ENCODE data around the gene FBXO21.

The FBXO21 gene

DNA sequence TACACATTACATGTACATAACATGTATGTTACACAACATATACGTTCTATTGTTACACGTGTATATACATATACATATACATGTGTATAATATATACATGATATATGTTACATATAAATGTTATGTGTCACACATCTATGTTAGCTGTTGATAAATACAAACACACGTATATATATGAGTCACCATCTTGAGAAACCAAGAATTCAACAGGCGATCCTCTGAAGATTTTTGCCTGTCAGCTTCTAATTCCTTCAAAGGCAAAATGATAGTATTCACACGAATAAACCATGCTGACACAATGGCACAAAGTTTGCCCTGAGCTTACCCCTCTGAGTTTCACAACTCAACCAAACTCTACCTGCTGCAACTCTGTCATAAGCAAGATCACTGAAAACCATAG lies 60.9 kb downstream of the FBXO21 start:
- TF ChIP-seq, protein P1, sequence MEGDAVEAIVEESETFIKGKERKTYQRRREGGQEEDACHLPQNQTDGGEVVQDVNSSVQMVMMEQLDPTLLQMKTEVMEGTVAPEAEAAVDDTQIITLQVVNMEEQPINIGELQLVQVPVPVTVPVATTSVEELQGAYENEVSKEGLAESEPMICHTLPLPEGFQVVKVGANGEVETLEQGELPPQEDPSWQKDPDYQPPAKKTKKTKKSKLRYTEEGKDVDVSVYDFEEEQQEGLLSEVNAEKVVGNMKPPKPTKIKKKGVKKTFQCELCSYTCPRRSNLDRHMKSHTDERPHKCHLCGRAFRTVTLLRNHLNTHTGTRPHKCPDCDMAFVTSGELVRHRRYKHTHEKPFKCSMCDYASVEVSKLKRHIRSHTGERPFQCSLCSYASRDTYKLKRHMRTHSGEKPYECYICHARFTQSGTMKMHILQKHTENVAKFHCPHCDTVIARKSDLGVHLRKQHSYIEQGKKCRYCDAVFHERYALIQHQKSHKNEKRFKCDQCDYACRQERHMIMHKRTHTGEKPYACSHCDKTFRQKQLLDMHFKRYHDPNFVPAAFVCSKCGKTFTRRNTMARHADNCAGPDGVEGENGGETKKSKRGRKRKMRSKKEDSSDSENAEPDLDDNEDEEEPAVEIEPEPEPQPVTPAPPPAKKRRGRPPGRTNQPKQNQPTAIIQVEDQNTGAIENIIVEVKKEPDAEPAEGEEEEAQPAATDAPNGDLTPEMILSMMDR (conservative IDR thresholded peaks at IDR 0.05; ENCODE audit: control insufficient read depth, insufficient read depth, low read depth, low read length): no peak
- DNase-seq (ENCODE audit: low read depth): no peak

GRCh38 chr12:117127933-117128823 lies 62.1 kb downstream of the FBXO21 start:
- TF ChIP-seq, protein P1 (conservative IDR thresholded peaks at IDR 0.05; ENCODE audit: control insufficient read depth, insufficient read depth, low read depth, low read length): no peak
- peak; percentile 13 for DNase-seq (ENCODE audit: low read depth)
- no peak overlapping the region for H3K4me3 ChIP-seq (ENCODE audit: control insufficient read depth, low read depth, low read length)

More for the DNA sequence above, 60.9 kb downstream of the FBXO21 start:
- H3K4me3 ChIP-seq (ENCODE audit: control insufficient read depth, low read depth, low read length): no peak overlapping the region

GRCh38 chr12:117126335-117126734 lies 63.9 kb downstream of the FBXO21 start:
- TF ChIP-seq, protein P1 (conservative IDR thresholded peaks at IDR 0.05; ENCODE audit: control insufficient read depth, insufficient read depth, low read depth, low read length): no peak
- DNase-seq (ENCODE audit: low read depth): no peak

GRCh38 chr12:117125767-117126166 lies 64.5 kb downstream of the FBXO21 start:
- TF ChIP-seq, protein P1 (conservative IDR thresholded peaks at IDR 0.05; ENCODE audit: control insufficient read depth, insufficient read depth, low read depth, low read length): no peak
- no peak overlapping the region for H3K4me3 ChIP-seq (ENCODE audit: control insufficient read depth, low read depth, low read length)
- no peak for DNase-seq (ENCODE audit: low read depth)

More at GRCh38 chr12:117126335-117126734, 63.9 kb downstream of the FBXO21 start:
- H3K4me3 ChIP-seq (ENCODE audit: control insufficient read depth, low read depth, low read length): no peak overlapping the region

DNA sequence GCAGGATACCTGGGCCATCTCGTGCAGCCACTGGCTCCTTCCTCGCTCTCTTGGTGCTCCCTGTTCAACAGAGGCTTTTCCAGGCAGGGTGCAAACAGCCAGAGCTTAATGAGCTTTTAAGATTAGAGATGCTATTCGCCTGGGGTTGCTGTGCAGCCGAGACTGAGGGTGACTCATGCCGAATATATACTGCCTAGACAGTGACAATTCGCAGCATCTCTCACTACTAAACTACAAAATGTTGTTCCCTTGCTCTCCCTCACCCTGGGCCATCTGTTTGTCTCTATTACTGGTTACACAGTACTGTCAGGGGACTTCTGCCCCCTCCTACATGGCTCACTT lies 65.0 kb downstream of the FBXO21 start:
- TF ChIP-seq, protein P1 (conservative IDR thresholded peaks at IDR 0.05; ENCODE audit: control insufficient read depth, insufficient read depth, low read depth, low read length): no peak
- no peak overlapping the region for H3K4me3 ChIP-seq (ENCODE audit: control insufficient read depth, low read depth, low read length)
- no peak for DNase-seq (ENCODE audit: low read depth)

DNA sequence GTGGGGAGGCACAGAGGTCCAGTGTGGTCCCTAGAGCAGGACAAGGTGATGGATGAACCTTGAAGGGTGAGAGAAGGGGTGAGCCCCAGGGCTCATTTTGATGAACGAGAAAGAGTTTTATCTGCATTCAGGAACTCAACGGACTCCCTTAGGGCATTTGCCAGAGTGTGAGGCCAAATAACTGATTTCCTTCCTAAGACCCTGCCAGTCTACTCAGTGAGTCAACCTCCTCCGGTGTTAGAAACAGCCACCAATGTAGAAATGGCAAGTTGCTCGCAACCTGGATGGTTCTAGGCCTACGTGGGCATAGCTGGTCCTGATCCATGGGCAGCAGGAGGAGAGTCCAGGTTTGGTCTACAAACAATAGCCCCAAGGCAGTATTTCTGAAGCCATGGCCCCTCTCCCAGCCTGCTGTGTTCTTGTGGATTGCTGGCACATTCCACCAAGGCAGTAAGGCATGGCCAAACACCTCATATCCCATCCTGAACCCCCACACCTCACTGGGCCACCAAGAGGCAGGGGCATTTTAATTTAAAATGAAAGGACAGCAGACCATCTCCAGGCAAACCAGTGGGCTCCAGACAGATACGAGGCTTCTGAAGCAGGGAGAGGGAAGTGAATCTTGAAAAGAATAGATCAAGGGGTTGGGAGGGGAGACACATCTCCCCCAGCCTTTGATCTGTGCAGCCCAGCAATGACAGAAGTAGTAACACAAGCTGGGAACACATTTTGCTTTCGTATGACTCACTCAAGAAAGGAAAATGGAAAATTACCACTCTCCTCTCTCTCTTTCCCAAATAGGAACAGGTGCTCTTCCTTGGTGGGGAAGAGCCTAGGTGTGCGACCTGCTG lies 65.6 kb downstream of the FBXO21 start:
- H3K4me3 ChIP-seq (ENCODE audit: control insufficient read depth, low read depth, low read length): no peak overlapping the region
- no peak for DNase-seq (ENCODE audit: low read depth)
- TF ChIP-seq, protein P1 (conservative IDR thresholded peaks at IDR 0.05; ENCODE audit: control insufficient read depth, insufficient read depth, low read depth, low read length): no peak

Measured in fibroblast of mammary gland (primary cell).